Adrenal gland (tissue), 5 donors: ENCODE measurements around the gene ACACB.

Experiments
- CTCF ChIP-seq, 6 experiments: fragments of 450-650 bp in 4 of 6; fragments of 200-600 bp in 2 of 6; sonication (generic) in 1 of 6; IDR thresholded peaks; 1 replicate in 5 of 6; 2 replicates in 1 of 6; pipeline versions ENCODE4 v1.5.1 to v1.8.0; 2016 to 2021; ENCODE audit warnings: antibody characterized with exemption in 6 of 6, mild to moderate bottlenecking in 2 of 6, moderate library complexity in 1 of 6
- POLR2A ChIP-seq, 2 donors: fragments of 450-650 bp; IDR thresholded peaks; one replicate each; pipeline ENCODE4 v1.6.1; 2017; ENCODE audit warnings: antibody characterized with exemption in 2 of 2, mild to moderate bottlenecking in 2 of 2, moderate library complexity in 1 of 2
- donor health status: DM: no; HTN: no; CAD: no.

GRCh38 chr12:109189291-109189690, 72.9 kb downstream of the ACACB start:
- no peak for TF ChIP-seq POLR2A (IDR thresholded peaks at IDR 0.05)
- peak in 2 of 6 experiments; percentile 9 to 26 for TF ChIP-seq CTCF (IDR thresholded peaks at IDR 0.05)
